Activated CD8-positive, alpha-beta T cell treated with anti-CD3 and anti-CD28 coated beads for 36 hours (primary cell): ENCODE measurements around the gene SHISA6. TPM values are rescaled to one million over a fixed set of nuclear protein-coding genes. Genes with fewer than 3 reads are reported as not detected.

ENCODE experiments used
- ATAC-seq: fragments of 200-7000 bp; cut with Tn5 transposase; one replicate; pipeline ENCODE4 v1.10.0; 2021; ENCODE audit warnings: mild to moderate bottlenecking, moderate library complexity
- CTCF ChIA-PET: fragments of 350-600 bp; sonication (Branson Sonifier 250); formaldehyde crosslinking; loops from one replicate; lab custom pipeline; 2021; ENCODE audit warnings: antibody characterized with exemption; lab: Charles Lee
- POLR2A ChIA-PET: fragments of 350-600 bp; sonication (Branson Sonifier 250); formaldehyde crosslinking; loops from one replicate; lab custom pipeline; 2021; ENCODE audit warnings: antibody characterized with exemption; lab: Charles Lee
- DNase-seq: peaks from one replicate; pipeline ENCODE4 v3.0.0-alpha.2; 2020
- H3K27ac Mint-ChIP-seq: one replicate; pipeline ENCODE4 v1.8.0; 2021; ENCODE audit warnings: mild to moderate bottlenecking, mixed read lengths
- H3K27me3 Mint-ChIP-seq: one replicate; pipeline ENCODE4 v1.8.0; 2021; ENCODE audit warnings: mixed read lengths
- H3K36me3 Mint-ChIP-seq: one replicate; pipeline ENCODE4 v1.8.0; 2021; ENCODE audit warnings: low read depth, mixed read lengths
- H3K4me1 Mint-ChIP-seq: one replicate; pipeline ENCODE4 v1.8.0; 2021; ENCODE audit warnings: low read depth, mixed read lengths
- H3K4me3 Mint-ChIP-seq: one replicate; pipeline ENCODE4 v1.8.0; 2021; ENCODE audit warnings: mild to moderate bottlenecking, moderate library complexity, mixed read lengths
- H3K9me3 Mint-ChIP-seq: one replicate; pipeline ENCODE4 v1.8.0; 2021; ENCODE audit warnings: mixed read lengths
- CTCF ChIP-seq: fragments of 200-600 bp; IDR thresholded peaks from one replicate; pipeline ENCODE4 v1.8.0; 2022; ENCODE audit warnings: antibody characterized with exemption, mild to moderate bottlenecking
- intact Hi-C: fragments of 100-400 bp; cut with micrococcal nuclease; formaldehyde crosslinking; loops from one replicate; pipeline ENCODE4 v1.10.0; 2022
- total RNA-seq, 2 experiments: library from RNA; stranded (reverse); gene quantifications; one replicate each; pipeline ENCODE4 v1.2.3, GENCODE V29; 2021

SHISA6 gene
- total RNA-seq, 2 experiments from 2014 or later = not detected

GRCh38 chr17:11245187-11245586 is 4.2 kb downstream of the SHISA6 start:
- POLR2A ChIA-PET = no interaction called here
- H3K27ac Mint-ChIP-seq = no peak overlapping the region
- intact Hi-C loops = no loop called here

GRCh38 chr17:11245791-11246190 is 4.8 kb downstream of the SHISA6 start:
- Mint-ChIP-seq H3K4me3 (no peak overlapping the region), H3K27me3 (peaks cover 27% of the 10 kb centered on the region), H3K27ac (no peak overlapping the region), H3K9me3 (no peaks in the 10 kb centered on the region), H3K36me3 (no peaks in the 10 kb centered on the region), H3K4me1 (no peaks in the 10 kb centered on the region)
- DNase-seq (no peak), ATAC-seq (no peak)
- no peak for TF ChIP-seq CTCF
- intact Hi-C loops = no loop called here
- ChIA-PET POLR2A (no interaction called here), CTCF (no interaction called here)

More at GRCh38 chr17:11245187-11245586, 4.2 kb downstream of the SHISA6 start:
- H3K9me3 Mint-ChIP-seq = no peaks in the 10 kb centered on the region
- no peaks in the 10 kb centered on the region for H3K36me3 Mint-ChIP-seq
- DNase-seq (no peak), ATAC-seq (no peak)
- peaks cover 27% of the 10 kb centered on the region for H3K27me3 Mint-ChIP-seq
- H3K4me3 Mint-ChIP-seq = no peak overlapping the region
- H3K4me1 Mint-ChIP-seq = no peaks in the 10 kb centered on the region
- no peak for TF ChIP-seq CTCF
- CTCF ChIA-PET = no interaction called here

GRCh38 chr17:11250161-11250560 is 9.1 kb downstream of the SHISA6 start:
- Mint-ChIP-seq H3K4me3 (no peak overlapping the region), H3K27ac (no peak overlapping the region), H3K27me3 (peaks cover 3% of the 10 kb centered on the region), H3K36me3 (no peaks in the 10 kb centered on the region), H3K4me1 (no peaks in the 10 kb centered on the region), H3K9me3 (no peaks in the 10 kb centered on the region)
- ChIA-PET POLR2A (no interaction called here), CTCF (no interaction called here)
- DNase-seq = no peak
- intact Hi-C loops = no loop called here
- ATAC-seq = no peak
- TF ChIP-seq CTCF = no peak

GRCh38 chr17:11251561-11252107 is 10.6 kb downstream of the SHISA6 start:
- H3K4me3 Mint-ChIP-seq = no peak overlapping the region
- no peak for ATAC-seq

GRCh38 chr17:11252146-11252545 is 11.1 kb downstream of the SHISA6 start:
- intact Hi-C loops = no loop called here
- Mint-ChIP-seq H3K36me3 (no peaks in the 10 kb centered on the region), H3K27ac (no peak overlapping the region), H3K9me3 (peaks cover under 1% of the 10 kb centered on the region), H3K4me1 (no peaks in the 10 kb centered on the region), H3K27me3 (peaks cover 1% of the 10 kb centered on the region), H3K4me3 (no peak overlapping the region)
- POLR2A ChIA-PET = no interaction called here
- DNase-seq (no peak), ATAC-seq (no peak)
- TF ChIP-seq CTCF = no peak
- CTCF ChIA-PET = no interaction called here

More at GRCh38 chr17:11251561-11252107, 10.6 kb downstream of the SHISA6 start:
- no peak for DNase-seq
- Mint-ChIP-seq H3K36me3 (no peaks in the 10 kb centered on the region), H3K4me1 (no peaks in the 10 kb centered on the region), H3K27me3 (no peaks in the 10 kb centered on the region), H3K9me3 (no peaks in the 10 kb centered on the region), H3K27ac (no peak overlapping the region)
- intact Hi-C loops = no loop called here
- ChIA-PET CTCF (no interaction called here), POLR2A (no interaction called here)
- no peak for TF ChIP-seq CTCF
